Naive thymus-derived CD8-positive, alpha-beta T cell (primary cell): Measurements from ENCODE around the gene BCL11A. TPM values are rescaled to one million over a fixed set of nuclear protein-coding genes. Genes with fewer than 3 reads are reported as not detected.
A peak's percentile ranks its signal among the peaks of the same experiment; 100 is the strongest.

Experiments used
- ATAC-seq, 2 donors: fragments of 150-1000 bp; cut with Tn5 transposase in 1 of 2; sonication (Bioruptor Pico), chemical (Tn5 transposase) in 1 of 2; 1 replicate in 1 of 2; 2 replicates in 1 of 2; pipeline ENCODE4 v1.10.0; 2021; ENCODE audit warnings: mild to moderate bottlenecking in 2 of 2, moderate library complexity in 2 of 2
- POLR2A ChIA-PET: fragments of 350-600 bp; sonication (Branson Sonifier 250); formaldehyde crosslinking; loops from one replicate; lab custom pipeline; 2021; ENCODE audit warnings: antibody characterized with exemption; lab: Charles Lee
- DNase-seq, 10 donors: peaks; one replicate each; pipeline versions ENCODE4 v3.0.0 to v3.0.0-alpha.2; 2020 to 2022
- H3K27ac Mint-ChIP-seq, 10 donors: one replicate each; pipeline ENCODE4 v1.8.0; 2020 to 2022; ENCODE audit warnings: mild to moderate bottlenecking in 10 of 10, mixed read lengths in 10 of 10, moderate library complexity in 4 of 10, inconsistent platforms in 1 of 10
- H3K27me3 Mint-ChIP-seq, 5 donors: one replicate each; pipeline ENCODE4 v1.8.0; 2021 to 2022; ENCODE audit warnings: mixed read lengths in 5 of 5
- H3K36me3 Mint-ChIP-seq, 3 donors: one replicate each; pipeline ENCODE4 v1.8.0; 2020 to 2022; ENCODE audit warnings: mixed read lengths in 3 of 3, mild to moderate bottlenecking in 2 of 3, inconsistent platforms in 1 of 3
- H3K4me1 Mint-ChIP-seq, 4 donors: one replicate each; pipeline ENCODE4 v1.8.0; 2021 to 2022; ENCODE audit warnings: mixed read lengths in 4 of 4
- H3K4me3 Mint-ChIP-seq, 10 donors: one replicate each; pipeline ENCODE4 v1.8.0; 2020 to 2022; ENCODE audit warnings: mild to moderate bottlenecking in 10 of 10, mixed read lengths in 10 of 10, moderate library complexity in 6 of 10, inconsistent platforms in 1 of 10
- H3K9me3 Mint-ChIP-seq, 9 donors: one replicate each; pipeline ENCODE4 v1.8.0; 2020 to 2022; ENCODE audit warnings: mixed read lengths in 9 of 9, mild to moderate bottlenecking in 3 of 9, inconsistent platforms in 1 of 9, moderate library complexity in 1 of 9
- polyA plus RNA-seq, 3 donors: library from polyadenylated mRNA; unstranded; fragments of 300-500 nt; fragmentation: Illumina TruSeq; gene quantifications; one replicate each; pipeline ENCODE4 v1.2.3, GENCODE V29; 2021
- total RNA-seq, 8 experiments: library from RNA in 2 of 8; stranded (reverse) in 2 of 8; gene quantifications; one replicate each; pipeline ENCODE4 v1.2.3 and lab custom pipeline; 2021 to 2026

BCL11A gene
- total and polyA plus RNA-seq, 5 experiments from 2014 or later, result 0.64 to 11.6 (median 1.4) TPM

GRCh38 chr2:60408811-60409530 is 144.5 kb downstream of the BCL11A start:
- Mint-ChIP-seq H3K27me3 (peaks cover 0 to 23% (median 3%) of the 10 kb centered on the region in 5 donors), H3K4me3 (no peak overlapping the region), H3K9me3 (peaks cover 0 to 3% (median 0%) of the 10 kb centered on the region in 9 donors), H3K27ac (no peak overlapping the region), H3K4me1 (peaks cover 0 to 54% (median 1%) of the 10 kb centered on the region in 4 donors), H3K36me3 (no peaks in the 10 kb centered on the region)
- POLR2A ChIA-PET, result no interaction called here
- no peak for ATAC-seq
- DNase-seq, result no peak

DNA sequence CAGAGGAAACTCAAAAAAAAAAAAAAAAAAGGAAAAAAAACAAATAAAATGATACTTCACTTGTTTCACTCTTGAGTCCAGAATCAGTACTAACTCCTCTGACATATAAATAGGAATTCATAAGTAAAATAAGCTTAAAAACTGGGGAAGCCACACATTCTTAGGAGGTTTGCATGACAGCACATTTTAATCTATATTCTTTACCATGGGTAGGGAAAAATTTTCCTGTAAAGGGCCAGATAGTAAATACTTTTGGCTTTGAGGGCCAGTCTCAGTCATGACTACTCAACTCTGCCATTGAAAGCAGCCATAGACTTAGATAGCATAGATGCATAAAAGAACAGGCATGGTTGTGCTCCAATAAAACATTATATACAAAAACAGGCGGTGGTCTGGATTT is 145.2 kb downstream of the BCL11A start:
- ATAC-seq (no peak), DNase-seq (no peak)
- H3K36me3 Mint-ChIP-seq, result no peaks in the 10 kb centered on the region
- POLR2A ChIA-PET, result no interaction called here
- peaks cover 0 to 3% (median 0%) of the 10 kb centered on the region in 9 donors for H3K9me3 Mint-ChIP-seq
- H3K4me3 Mint-ChIP-seq, result no peak overlapping the region
- H3K4me1 Mint-ChIP-seq, result peaks cover 0 to 49% (median 1%) of the 10 kb centered on the region in 4 donors
- peaks cover 0 to 23% (median 3%) of the 10 kb centered on the region in 5 donors for H3K27me3 Mint-ChIP-seq
- no peak overlapping the region for H3K27ac Mint-ChIP-seq

- POLR2A ChIA-PET, result no interaction called here
- H3K4me3 Mint-ChIP-seq, result peak overlapping the region in 1 of 10 donors; percentile 26
- DNase-seq, result no peak
- ATAC-seq, result no peak
- H3K36me3 Mint-ChIP-seq, result no peaks in the 10 kb centered on the region
- no peak overlapping the region for H3K27ac Mint-ChIP-seq
- H3K9me3 Mint-ChIP-seq, result no peaks in the 10 kb centered on the region
- peaks cover 0 to 46% (median 1%) of the 10 kb centered on the region in 4 donors for H3K4me1 Mint-ChIP-seq
- H3K27me3 Mint-ChIP-seq, result peaks cover 0 to 23% (median 3%) of the 10 kb centered on the region in 5 donors
Measured at GRCh38 chr2:60407398-60407797, 146.1 kb downstream of the BCL11A start.

DNA sequence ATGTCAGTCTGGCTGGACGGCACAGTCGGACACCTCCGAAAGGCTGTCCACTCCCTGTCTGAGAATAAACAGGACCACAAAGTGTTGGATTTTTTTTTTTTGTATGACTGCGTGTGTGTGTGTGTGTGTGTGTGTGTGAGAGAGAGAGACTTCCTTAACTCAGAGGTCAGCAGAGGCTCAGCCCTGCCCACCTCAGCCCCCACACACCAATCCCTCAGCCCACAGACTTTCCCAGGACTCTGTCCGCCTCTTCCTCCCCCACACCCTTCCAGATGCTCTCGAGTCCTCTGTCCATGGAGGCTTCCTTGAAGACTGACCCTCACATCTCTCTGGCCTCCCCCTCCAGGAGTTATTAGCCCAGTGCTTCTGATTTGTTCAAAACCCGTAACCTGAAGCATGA is 147.3 kb downstream of the BCL11A start:
- Mint-ChIP-seq H3K4me3 (no peak overlapping the region), H3K4me1 (peaks cover 0 to 40% (median 1%) of the 10 kb centered on the region in 4 donors), H3K9me3 (no peaks in the 10 kb centered on the region), H3K27me3 (peaks cover 0 to 23% (median 2%) of the 10 kb centered on the region in 5 donors), H3K27ac (no peak overlapping the region), H3K36me3 (no peaks in the 10 kb centered on the region)
- no peak for ATAC-seq
- POLR2A ChIA-PET, result no interaction called here
- DNase-seq, result no peak

GRCh38 chr2:60405271-60405919 is 148.1 kb downstream of the BCL11A start:
- Mint-ChIP-seq H3K36me3 (no peaks in the 10 kb centered on the region), H3K27me3 (peaks cover 0 to 23% (median 1%) of the 10 kb centered on the region in 5 donors), H3K9me3 (no peaks in the 10 kb centered on the region), H3K4me3 (no peak overlapping the region), H3K27ac (no peak overlapping the region), H3K4me1 (peaks cover 2 to 44% (median 4%) of the 10 kb centered on the region in 4 donors)
- POLR2A ChIA-PET, result no interaction called here
- ATAC-seq (no peak), DNase-seq (no peak)

Other genes with a start within 250 kb of the BCL11A start
- gene PAPOLG, start 202.6 kb upstream of the BCL11A start, total RNA-seq, result 10 to 100 TPM; 37.7 to 40.6 TPM
- 10 to 100 TPM; 10.1 to 15.4 (median 11.5) TPM for gene PAPOLG, start 202.6 kb upstream of the BCL11A start, polyA plus RNA-seq